DND-41 (cell line): ENCODE data around the gene ANKRD6.

ENCODE experiments used
- ATAC-seq: fragments of 200-7000 bp; cut with Tn5 transposase; 3 replicates; pipeline ENCODE4 v1.9.1; 2021; ENCODE audit warnings: low read depth; ENCODE audit not compliant: insufficient read depth
- DNase-seq: peaks from one replicate; pipeline ENCODE4 v3.0.0-alpha.2; 2020
- H2AFZ ChIP-seq: 2 replicates; pipeline ENCODE4 v1.6.0; 2012; ENCODE audit warnings: low read depth, low read length
- H3K27ac ChIP-seq: 2 replicates; pipeline ENCODE4 v1.5.1; 2012; ENCODE audit warnings: low read length, inconsistent platforms
- H3K27me3 ChIP-seq: fragments of 200-600 bp; sonication (generic); 2 replicates; pipeline ENCODE4 v1.6.0; 2012; ENCODE audit warnings: low read length, mild to moderate bottlenecking, inconsistent platforms; ENCODE audit not compliant: insufficient read depth, poor library complexity
- H3K36me3 ChIP-seq: 2 replicates; pipeline ENCODE4 v1.5.1; 2012; ENCODE audit warnings: low read length, inconsistent platforms; ENCODE audit not compliant: insufficient read depth
- H3K4me1 ChIP-seq: 2 replicates; pipeline ENCODE4 v1.5.1; 2012; ENCODE audit warnings: mild to moderate bottlenecking, low read length; ENCODE audit not compliant: insufficient read depth
- H3K4me2 ChIP-seq: 2 replicates; pipeline ENCODE4 v1.6.0; 2012; ENCODE audit warnings: mild to moderate bottlenecking, moderate library complexity, low read length, inconsistent platforms; ENCODE audit not compliant: insufficient read depth
- H3K4me3 ChIP-seq, 2 experiments: fragments of 200-600 bp in 1 of 2; shearing (Covaris generic) in 1 of 2; 2 replicates each; pipeline ENCODE4 v1.5.1; 2012 to 2016; ENCODE audit warnings: inconsistent platforms in 2 of 2, low read length in 2 of 2, mild to moderate bottlenecking in 2 of 2, low read depth in 1 of 2, moderate library complexity in 1 of 2
- H3K79me2 ChIP-seq: 2 replicates; pipeline ENCODE4 v1.6.0; 2012; ENCODE audit warnings: low read length, inconsistent platforms; ENCODE audit not compliant: insufficient read depth
- H3K9ac ChIP-seq: 2 replicates; pipeline ENCODE4 v1.6.0; 2012; ENCODE audit warnings: low read depth, mild to moderate bottlenecking, inconsistent platforms, low read length, moderate library complexity
- H3K9me3 ChIP-seq: 2 replicates; pipeline ENCODE4 v1.5.1; 2012; ENCODE audit warnings: low read length, moderate library complexity, mild to moderate bottlenecking, inconsistent platforms; ENCODE audit not compliant: insufficient read depth, severe bottlenecking
- H4K20me1 ChIP-seq: 2 replicates; pipeline ENCODE4 v1.6.0; 2012; ENCODE audit warnings: low read length; ENCODE audit not compliant: insufficient read depth
- CTCF ChIP-seq: IDR thresholded peaks from 2 replicates; pipeline ENCODE4 v1.5.1; 2012; ENCODE audit warnings: borderline replicate concordance, low read length, moderate library complexity, mild to moderate bottlenecking; ENCODE audit not compliant: poor library complexity, severe bottlenecking; ENCODE audit errors: extremely low read depth
- EZH2 ChIP-seq: IDR thresholded peaks from 3 replicates; pipeline ENCODE4 v1.6.1; 2012; ENCODE audit warnings: borderline replicate concordance, low read depth, mild to moderate bottlenecking, moderate library complexity, low read length, inconsistent platforms; ENCODE audit not compliant: severe bottlenecking

Gene ANKRD6

GRCh38 chr6:89439014-89439413, 6.1 kb downstream of the ANKRD6 start:
- TF ChIP-seq EZH2 (no peak), CTCF (no peak)
- Histone ChIP-seq H3K36me3 (no peaks in the 10 kb centered on the region), H3K79me2 (no peaks in the 10 kb centered on the region), H3K4me2 (no peak overlapping the region), H3K4me1 (no peaks in the 10 kb centered on the region), H3K4me3 (no peak overlapping the region), H3K9ac (no peak overlapping the region), H3K9me3 (no peaks in the 10 kb centered on the region), H4K20me1 (no peaks in the 10 kb centered on the region), H3K27me3 (peaks cover 8% of the 10 kb centered on the region), H2AFZ (no peak overlapping the region), H3K27ac (no peak overlapping the region)
- ATAC-seq (no peak), DNase-seq (no peak)

- no peak for DNase-seq
- no peak for TF ChIP-seq CTCF
- no peaks in the 10 kb centered on the region for H3K9me3 ChIP-seq
- no peak overlapping the region for H3K4me3 ChIP-seq
- no peaks in the 10 kb centered on the region for H3K4me1 ChIP-seq
- no peaks in the 10 kb centered on the region for H3K79me2 ChIP-seq
- H3K27me3 ChIP-seq = peaks cover 5% of the 10 kb centered on the region
- ATAC-seq = no peak
- H3K27ac ChIP-seq = no peak overlapping the region
- H2AFZ ChIP-seq = no peak overlapping the region
- H3K36me3 ChIP-seq = no peaks in the 10 kb centered on the region
- H3K4me2 ChIP-seq = no peak overlapping the region
- H4K20me1 ChIP-seq = no peaks in the 10 kb centered on the region
- H3K9ac ChIP-seq = no peak overlapping the region
Observed at GRCh38 chr6:89440200-89440599, 7.2 kb downstream of the ANKRD6 start.

GRCh38 chr6:89443658-89444057, 10.7 kb downstream of the ANKRD6 start:
- no peaks in the 10 kb centered on the region for H3K9me3 ChIP-seq
- no peak overlapping the region for H3K4me2 ChIP-seq
- H3K79me2 ChIP-seq = no peaks in the 10 kb centered on the region
- no peak overlapping the region for H3K27ac ChIP-seq
- no peak for DNase-seq
- no peak overlapping the region for H3K9ac ChIP-seq
- H3K36me3 ChIP-seq = no peaks in the 10 kb centered on the region
- no peaks in the 10 kb centered on the region for H3K4me1 ChIP-seq
- ATAC-seq = no peak
- TF ChIP-seq EZH2 (no peak), CTCF (no peak)
- no peaks in the 10 kb centered on the region for H4K20me1 ChIP-seq
- H3K4me3 ChIP-seq = no peak overlapping the region
- H2AFZ ChIP-seq = no peak overlapping the region
- H3K27me3 ChIP-seq = no peaks in the 10 kb centered on the region

- no peaks in the 10 kb centered on the region for H3K27me3 ChIP-seq
- ATAC-seq (no peak), DNase-seq (no peak)
- no peaks in the 10 kb centered on the region for H3K79me2 ChIP-seq
- no peaks in the 10 kb centered on the region for H3K4me1 ChIP-seq
- no peaks in the 10 kb centered on the region for H3K36me3 ChIP-seq
- no peak overlapping the region for H3K4me3 ChIP-seq
- no peaks in the 10 kb centered on the region for H3K9me3 ChIP-seq
- TF ChIP-seq CTCF (no peak), EZH2 (no peak)
- no peak overlapping the region for H3K4me2 ChIP-seq
- H3K9ac ChIP-seq = no peak overlapping the region
- no peak overlapping the region for H3K27ac ChIP-seq
- no peak overlapping the region for H2AFZ ChIP-seq
- no peaks in the 10 kb centered on the region for H4K20me1 ChIP-seq
Observed at GRCh38 chr6:89449193-89449592, 16.2 kb downstream of the ANKRD6 start.
